K562 (cell line): ENCODE measurements around the gene PDE12. TPM values are rescaled to one million over a fixed set of nuclear protein-coding genes. Genes with fewer than 3 reads are reported as not detected.

Experiments used
- ATAC-seq: fragments of 200-7000 bp; cut with Tn5 transposase; 3 replicates; pipeline ENCODE4 v1.9.1; 2020; ENCODE audit warnings: moderate library complexity
- BruUV-seq: library from RNA; stranded (reverse); fragments of 400-500 nt; replicated peaks from 2 replicates; lab custom pipeline; 2021; lab: Mats Ljungman, UMichigan
- CTCF ChIA-PET: fragments of 300-600 bp; formaldehyde crosslinking; extraction: SDS; loops from one replicate; lab custom pipeline; 2021; ENCODE audit warnings: low intra/inter-chr PET ratio; lab: Yijun Ruan, JAX
- POLR2A ChIA-PET: fragments of 300-600, 350-650 bp; sonication (Branson Sonifier 250); formaldehyde crosslinking; extraction: SDS; loops from one replicate; lab custom pipeline; 2021; ENCODE audit warnings: antibody characterized with exemption, inconsistent platforms; lab: Yijun Ruan, JAX
- DNase-seq, 4 experiments: peaks; one replicate each; pipeline versions ENCODE4 v3.0.0 to v3.0.0-alpha.2; 2011 to 2018; ENCODE audit warnings: low spot score in 3 of 4, mixed read lengths in 3 of 4; ENCODE audit errors: extremely low read depth in 1 of 4
- FAIRE-seq: peaks from 2 replicates; lab custom pipeline; 2011; peaks lifted over from hg19 to GRCh38; lab: Jason Lieb, UNC
- H2AFZ ChIP-seq: 2 replicates; pipeline ENCODE4 v1.6.0; 2011; ENCODE audit warnings: low read depth, low read length, control low read depth, inconsistent platforms
- H3K27ac ChIP-seq: fragments of 200-600 bp; 3 replicates; pipeline ENCODE4 v1.8.0; 2011; ENCODE audit warnings: low read depth, mild to moderate bottlenecking, control low read depth, inconsistent platforms, low read length, moderate library complexity, mixed read lengths; ENCODE audit errors: extremely low read depth
- H3K27me3 ChIP-seq, 2 experiments: fragments of 300-600 bp in 1 of 2; 2 replicates in 1 of 2; 3 replicates in 1 of 2; pipeline versions ENCODE4 v1.6.0 to v1.8.0; 2011; ENCODE audit warnings: inconsistent platforms in 2 of 2, low read length in 2 of 2, mild to moderate bottlenecking in 1 of 2, mixed read lengths in 1 of 2, moderate library complexity in 1 of 2; ENCODE audit not compliant: control insufficient read depth in 2 of 2, insufficient read depth in 2 of 2
- H3K36me3 ChIP-seq: fragments of 300-600 bp; 3 replicates; pipeline ENCODE4 v1.8.0; 2011; ENCODE audit warnings: mild to moderate bottlenecking, low read length, inconsistent platforms; ENCODE audit not compliant: control insufficient read depth, insufficient read depth
- H3K4me1 ChIP-seq, 2 experiments: fragments of 200-600 bp in 1 of 2; replicated peaks in 1 of 2; 2 replicates in 1 of 2; 3 replicates in 1 of 2; pipeline versions ENCODE4 v1.5.1 to v1.8.0; 2011; ENCODE audit warnings: inconsistent platforms in 2 of 2, low read length in 2 of 2, mild to moderate bottlenecking in 1 of 2, mixed read lengths in 1 of 2, moderate library complexity in 1 of 2; ENCODE audit not compliant: control insufficient read depth in 2 of 2, insufficient read depth in 2 of 2
- H3K4me2 ChIP-seq: 2 replicates; pipeline ENCODE4 v1.6.1; 2011; ENCODE audit warnings: low read length, control low read depth, inconsistent platforms, mixed read lengths; ENCODE audit not compliant: insufficient read depth
- H3K4me3 ChIP-seq: fragments of 200-600 bp; sonication (generic), shearing (Covaris generic); 2 replicates; pipeline ENCODE4 v1.5.1; 2016; ENCODE audit warnings: control low read depth, inconsistent platforms
- H3K79me2 ChIP-seq: fragments of 200-600 bp; 3 replicates; pipeline ENCODE4 v1.8.0; 2011; ENCODE audit warnings: low read length, inconsistent platforms; ENCODE audit not compliant: control insufficient read depth, insufficient read depth
- H3K9ac ChIP-seq, 2 experiments: 2 replicates each; pipeline versions ENCODE4 v1.6.0 to v1.6.1; 2011; ENCODE audit warnings: low read depth in 2 of 2, low read length in 2 of 2, control low read depth in 1 of 2, inconsistent platforms in 1 of 2, mild to moderate bottlenecking in 1 of 2, mixed read lengths in 1 of 2; ENCODE audit not compliant: insufficient read depth in 1 of 2
- H3K9me1 ChIP-seq: one replicate; pipeline ENCODE4 v1.6.0; 2011; ENCODE audit warnings: inconsistent platforms, mild to moderate bottlenecking, low read length, moderate library complexity; ENCODE audit not compliant: control insufficient read depth, insufficient read depth
- H3K9me3 ChIP-seq: replicated peaks from 2 replicates; pipeline ENCODE4 v1.5.1; 2011; ENCODE audit warnings: low read depth, low read length, inconsistent platforms; ENCODE audit not compliant: control insufficient read depth, insufficient read depth
- H4K20me1 ChIP-seq: replicated peaks from 2 replicates; pipeline ENCODE4 v1.6.1; 2011; ENCODE audit warnings: low read length, inconsistent platforms, mixed read lengths; ENCODE audit not compliant: control insufficient read depth, insufficient read depth
- DEAF1 ChIP-seq: fragments of 450-650 bp; formaldehyde crosslinking; IDR thresholded peaks from 2 replicates; pipeline ENCODE4 v1.4.0; 2020; ENCODE audit warnings: mild to moderate bottlenecking, moderate library complexity
- GABPB2 ChIP-seq: fragments of 250-450 bp; sonication (Bioruptor Pico); conservative IDR thresholded peaks from 2 replicates; pipeline ENCODE4 v1.5.1; 2021; ENCODE audit warnings: mild to moderate bottlenecking
- HNRNPK ChIP-seq: fragments of 200-400 bp; formaldehyde crosslinking; IDR thresholded peaks from one replicate; pipeline ENCODE4 v1.6.1; 2018; ENCODE audit warnings: mild to moderate bottlenecking, low read depth, low read length; ENCODE audit not compliant: poor library complexity, severe bottlenecking
- NR3C1 ChIP-seq: sonication (generic); formaldehyde crosslinking; IDR thresholded peaks from 2 replicates; pipeline ENCODE4 v1.8.1; 2022; ENCODE audit warnings: missing genetic modification reagents
- ZNF280A ChIP-seq: fragments of 450-650 bp; IDR thresholded peaks from 2 replicates; pipeline ENCODE4 v1.6.1; 2018; ENCODE audit warnings: mild to moderate bottlenecking, low read depth; ENCODE audit not compliant: partially characterized antibody
- ZNF766 ChIP-seq: fragments of 200-800 bp; sonication (Bioruptor generic); conservative IDR thresholded peaks from 2 replicates; pipeline ENCODE4 v1.6.1; 2016; ENCODE audit warnings: missing genetic modification characterization, missing compliant biosample characterization
- WGBS: fragments of 100-300 bp; shearing (Covaris generic); methylation state at CpG from one replicate; pipeline ENCODE4 v1.1.6; 2016; ENCODE audit warnings: low coverage, mixed read lengths; ENCODE audit not compliant: insufficient coverage; ENCODE audit errors: missing lambda C conversion rate; 5-methylcytosine and 5-hydroxymethylcytosine counted together
- in situ Hi-C: fragments of 300-500 bp; cut with MboI; formaldehyde crosslinking; loops from 4 replicates; pipeline ENCODE4 v1.15.0; 2018; ENCODE audit warnings: inconsistent platforms, mixed read lengths
- intact Hi-C: fragments of 100-400 bp; cut with micrococcal nuclease; formaldehyde crosslinking; loops from 2 replicates; pipeline ENCODE4 v1.14.2; 2022
- polyA plus RNA-seq, 8 experiments: library from polyadenylated mRNA; depleted of rRNA in 4 of 8; stranded (reverse) in 5 of 8; unstranded in 3 of 8; fragments of >200 nt; fragmentation: Nextera tagmentation in 2 of 8; fragmentation: Illumina TruSeq in 1 of 8; extraction: Ambion mirVana in 2 of 8; extraction: Trizol in 1 of 8; gene quantifications; 2 replicates each; pipeline versions ENCODE4 v1.2.1 to v1.2.3, GENCODE V29; 2011 to 2014; ENCODE audit warnings: inconsistent platforms in 1 of 8, missing spikeins in 1 of 8
- total RNA-seq, 7 experiments: library from RNA; depleted of rRNA in 6 of 7; stranded (reverse); fragments of >200 nt in 6 of 7; fragmentation: Illumina TruSeq in 2 of 7; extraction: Trizol in 2 of 7; gene quantifications; 2 replicates each; pipeline versions ENCODE4 v1.2.1 to v1.2.3, GENCODE V29; 2011 to 2021; ENCODE audit warnings: low replicate concordance in 1 of 7

The PDE12 gene
- total and polyA plus RNA-seq, 9 of the 15 experiments (the other 6 are each of a cell fraction or from before 2014, with no cell fraction given): 2.1 to 20.5 (median 10.0) TPM

- FAIRE-seq: no peak
- no peak for ATAC-seq
- ChIA-PET POLR2A (no interaction called here), CTCF (no interaction called here)
- Histone ChIP-seq H3K9me3 (no peaks in the 10 kb centered on the region), H3K4me1 (no peaks in the 10 kb centered on the region), H3K9me1 (no peaks in the 10 kb centered on the region), H3K4me2 (no peak overlapping the region), H3K79me2 (no peaks in the 10 kb centered on the region), H2AFZ (no peak overlapping the region), H3K36me3 (no peaks in the 10 kb centered on the region), H3K27ac (no peak overlapping the region), H3K27me3 (no peaks in the 10 kb centered on the region), H4K20me1 (no peaks in the 10 kb centered on the region), H3K4me3 (no peak overlapping the region), H3K9ac (no peak overlapping the region)
- no TSS peak for BruUV-seq
- intact Hi-C loops (no loop called here), in situ Hi-C loops (no loop called here)
- TF ChIP-seq ZNF766 (CRISPR knock-in tag) (no peak), GABPB2 (CRISPR knock-in tag) (no peak), NR3C1 (CRISPR knock-in tag) (no peak), HNRNPK (no peak), DEAF1 (CRISPR knock-in tag) (no peak), ZNF280A (no peak)
- WGBS: 0% methylated on average over 2 of the region's 2 CpGs
- no peak for DNase-seq
Measured at GRCh38 chr3:57512166-57512565, 43.9 kb upstream of the PDE12 start.
